SK-N-MC (cell line): Measurements from ENCODE around the gene UBAP1.
A peak's percentile ranks its signal among the peaks of the same experiment; 100 is the strongest.

Source experiments
- DNase-seq: peaks from one replicate; pipeline ENCODE4 v3.0.0-alpha.2; 2011; ENCODE audit warnings: low read depth, low spot score
- H3K27ac ChIP-seq: fragments of 200-600 bp; sonication (generic); 2 replicates; pipeline ENCODE4 v1.5.1; 2016; ENCODE audit warnings: mixed run types
- H3K36me3 ChIP-seq: fragments of 200-600 bp; sonication (generic); 2 replicates; pipeline ENCODE4 v1.6.1; 2017; ENCODE audit warnings: antibody characterized with exemption, low read length, mixed read lengths; ENCODE audit not compliant: insufficient read depth
- H3K4me3 ChIP-seq: fragments of 200-600 bp; sonication (generic); 2 replicates; pipeline ENCODE4 v1.5.1; 2016
- H3K9ac ChIP-seq: fragments of 200-600 bp; sonication (generic); 2 replicates; pipeline ENCODE4 v1.8.0; 2017; ENCODE audit warnings: mixed run types, mixed read lengths; ENCODE audit not compliant: insufficient read length
- H3K9me3 ChIP-seq: fragments of 200-600 bp; sonication (generic); 2 replicates; pipeline ENCODE4 v1.6.1; 2017; ENCODE audit warnings: low read depth, mild to moderate bottlenecking, antibody characterized with exemption, low read length, moderate library complexity, mixed read lengths
- EZH2 ChIP-seq: fragments of 200-600 bp; sonication (generic); IDR thresholded peaks from one replicate; pipeline ENCODE4 v1.6.1; 2017; ENCODE audit warnings: antibody characterized with exemption
- FOXP2 ChIP-seq: optimal IDR thresholded peaks from 2 replicates; pipeline ENCODE3; 2011; ENCODE audit warnings: mild to moderate bottlenecking, moderate library complexity; ENCODE audit not compliant: insufficient read depth; ENCODE audit errors: extremely low read length, control extremely low read depth
- POLR2AphosphoS5 ChIP-seq: IDR thresholded peaks from 2 replicates; pipeline ENCODE4 v1.6.1; 2012; ENCODE audit warnings: mild to moderate bottlenecking, low read depth, low read length, borderline replicate concordance

Gene UBAP1

DNA sequence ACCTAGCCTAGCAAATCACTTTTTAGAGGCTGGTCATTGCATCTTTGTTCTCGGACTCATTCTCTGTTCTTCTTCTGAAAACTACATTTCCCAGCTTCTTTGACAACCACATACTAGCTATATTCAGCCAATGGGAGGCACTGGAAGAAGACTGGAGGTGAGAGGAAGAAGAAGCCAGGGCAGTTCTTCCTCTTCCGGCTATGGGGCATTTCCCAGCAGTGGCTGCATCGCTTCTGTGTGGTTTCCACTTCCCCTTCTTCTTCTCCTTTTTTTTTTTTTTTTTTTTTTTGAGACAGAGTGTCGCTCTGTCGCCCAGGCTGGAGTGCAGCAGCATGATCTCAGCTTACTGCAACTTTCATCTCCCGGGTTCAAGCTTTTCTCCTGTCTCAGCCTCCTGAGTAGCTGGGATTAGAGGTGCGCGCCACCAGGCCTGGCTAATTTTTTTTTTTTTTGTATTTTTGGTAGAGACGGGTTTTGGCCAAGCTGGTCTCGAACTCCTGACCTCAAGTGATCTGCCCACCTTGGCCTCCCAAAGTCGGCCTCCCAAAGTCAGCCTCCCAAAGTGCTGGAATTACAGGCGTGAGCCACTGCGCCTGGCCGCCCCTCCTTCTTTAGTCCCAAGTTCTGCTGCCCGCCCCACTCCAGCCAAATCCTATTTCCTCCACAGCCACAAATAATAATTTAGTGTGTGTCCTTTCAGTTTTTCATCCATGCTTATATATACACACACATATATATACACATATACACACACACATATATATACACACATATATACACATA lies 6.9 kb upstream of the UBAP1 start:
- Histone ChIP-seq H3K27ac (no peak overlapping the region), H3K9me3 (no peaks in the 10 kb centered on the region), H3K36me3 (no peaks in the 10 kb centered on the region), H3K4me3 (no peak overlapping the region), H3K9ac (no peak overlapping the region)
- DNase-seq = no peak
- TF ChIP-seq FOXP2 (no peak), EZH2 (no peak), POLR2AphosphoS5 (no peak)

DNA sequence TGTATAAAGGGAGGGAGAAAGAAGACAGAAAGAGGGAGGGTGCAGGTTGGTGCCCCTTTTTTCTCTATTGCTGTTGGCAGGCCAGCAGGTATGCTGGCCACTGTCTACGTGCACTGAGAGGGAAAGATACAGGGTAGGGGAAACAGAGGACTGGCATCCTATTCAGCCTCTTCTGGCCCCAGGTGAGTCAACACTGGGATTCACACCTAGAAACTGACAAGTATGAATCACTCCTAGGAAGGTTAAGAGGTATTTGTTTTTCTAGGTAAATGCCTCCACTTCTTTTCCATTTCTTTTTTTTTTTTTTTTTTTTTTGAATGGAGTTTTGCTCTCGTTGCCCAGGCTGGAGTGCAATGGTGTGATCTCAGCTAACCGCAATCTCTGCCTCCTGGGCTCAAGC lies 2.8 kb upstream of the UBAP1 start:
- Histone ChIP-seq H3K36me3 (no peaks in the 10 kb centered on the region), H3K4me3 (no peak overlapping the region), H3K27ac (no peak overlapping the region), H3K9me3 (no peaks in the 10 kb centered on the region), H3K9ac (no peak overlapping the region)
- no peak for DNase-seq
- no peak for TF ChIP-seq POLR2AphosphoS5
- no peak for TF ChIP-seq EZH2
- no peak for TF ChIP-seq FOXP2

DNA sequence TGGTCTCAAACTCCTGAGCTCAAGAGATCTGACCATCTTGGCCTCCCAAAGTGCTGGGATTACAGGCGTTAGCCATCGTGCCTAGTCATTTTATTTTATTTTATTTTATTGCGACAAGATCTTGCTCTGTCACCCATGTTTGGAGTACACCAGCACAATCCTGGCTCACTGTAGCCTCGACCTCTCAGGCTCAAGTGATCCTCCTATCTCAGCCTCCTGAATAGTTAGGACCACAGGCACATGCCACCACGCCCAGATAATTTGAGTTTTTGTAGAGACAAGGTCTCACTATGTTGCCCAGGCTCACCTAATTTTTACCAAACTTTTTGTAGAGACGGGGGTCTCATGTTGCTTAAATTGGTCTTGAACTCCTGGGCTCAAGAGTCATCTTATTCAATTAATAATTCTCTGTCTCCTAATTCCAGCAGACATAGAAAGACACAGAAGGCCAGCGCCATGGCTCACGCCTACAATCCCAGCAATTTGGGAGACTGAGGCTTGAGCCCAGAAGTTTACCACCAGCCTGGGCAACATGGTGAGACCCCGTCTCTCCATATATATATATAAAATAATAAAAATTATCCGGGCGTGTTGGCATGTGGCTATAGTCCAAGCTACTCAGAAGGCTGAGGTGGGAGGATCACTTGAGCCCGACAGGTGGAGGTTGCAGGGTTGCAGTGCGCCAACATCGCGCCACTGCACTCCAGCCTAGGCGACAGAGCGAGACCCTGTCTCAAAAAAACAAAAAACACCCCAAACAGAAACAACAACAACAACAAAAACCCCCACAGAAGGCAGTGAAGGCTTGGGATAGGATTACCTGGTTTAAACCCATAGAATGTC lies 1.0 kb upstream of the UBAP1 start:
- Histone ChIP-seq H3K36me3 (no peaks in the 10 kb centered on the region), H3K9me3 (no peaks in the 10 kb centered on the region), H3K9ac (peak overlapping the region; percentile 97), H3K27ac (no peak overlapping the region), H3K4me3 (peak overlapping the region; percentile 96)
- DNase-seq = no peak
- TF ChIP-seq POLR2AphosphoS5 = no peak
- no peak for TF ChIP-seq FOXP2
- no peak for TF ChIP-seq EZH2

- peak overlapping the region; percentile 82 for H3K27ac ChIP-seq
- peak overlapping the region; percentile 96 for H3K4me3 ChIP-seq
- no peak for TF ChIP-seq FOXP2
- no peak for TF ChIP-seq POLR2AphosphoS5
- no peak for TF ChIP-seq EZH2
- peaks cover 5% of the 10 kb centered on the region; the same call in 1 of the 2 replicates for H3K36me3 ChIP-seq
- DNase-seq = no peak
- H3K9me3 ChIP-seq = no peaks in the 10 kb centered on the region
- H3K9ac ChIP-seq = peak overlapping the region; percentile 97
These were observed 632 bp downstream of the UBAP1 start for GRCh38 chr9:34179213-34180136.

GRCh38 chr9:34185778-34186551 lies 7.1 kb downstream of the UBAP1 start:
- H3K4me3 ChIP-seq = no peak overlapping the region
- H3K36me3 ChIP-seq = peaks cover 11% of the 10 kb centered on the region; the same call in 1 of the 2 replicates
- H3K9ac ChIP-seq = no peak overlapping the region
- TF ChIP-seq POLR2AphosphoS5 (no peak; the same call in 1 of the 2 replicates), EZH2 (no peak), FOXP2 (no peak)
- H3K9me3 ChIP-seq = no peaks in the 10 kb centered on the region
- DNase-seq = peak; percentile 40
- peak overlapping the region; percentile 55 for H3K27ac ChIP-seq

- Histone ChIP-seq H3K36me3 (peaks cover 11% of the 10 kb centered on the region; the same call in 1 of the 2 replicates), H3K9me3 (no peaks in the 10 kb centered on the region), H3K27ac (no peak overlapping the region), H3K9ac (no peak overlapping the region), H3K4me3 (no peak overlapping the region)
- TF ChIP-seq EZH2 = no peak
- TF ChIP-seq FOXP2 = no peak
- TF ChIP-seq POLR2AphosphoS5 = no peak
- no peak for DNase-seq
These were observed 9.0 kb downstream of the UBAP1 start for GRCh38 chr9:34187891-34188240.
